Lower lobe of right lung (tissue), 2 donors: ENCODE measurements around the gene CRIP1. TPM values are rescaled to one million over a fixed set of nuclear protein-coding genes. Genes with fewer than 3 reads are reported as not detected.

Experiments used
- ATAC-seq, 2 donors: fragments of 200-7000 bp; cut with Tn5 transposase; one replicate each; pipeline ENCODE4 v1.9.1; 2020 to 2022; ENCODE audit warnings: mild to moderate bottlenecking in 2 of 2, moderate library complexity in 2 of 2
- DNase-seq: peaks from one replicate; pipeline ENCODE4 v3.0.0-alpha.2; 2020
- H3K27ac ChIP-seq: fragments of 200-600 bp; one replicate; pipeline ENCODE4 v1.8.0; 2022
- H3K27me3 ChIP-seq: fragments of 200-600 bp; one replicate; pipeline ENCODE4 v1.8.0; 2022; ENCODE audit warnings: low read depth
- H3K36me3 ChIP-seq: fragments of 200-600 bp; one replicate; pipeline ENCODE4 v1.8.0; 2022; ENCODE audit warnings: mild to moderate bottlenecking
- H3K4me1 ChIP-seq: fragments of 200-600 bp; one replicate; pipeline ENCODE4 v1.8.0; 2022
- H3K4me3 ChIP-seq: fragments of 200-600 bp; one replicate; pipeline ENCODE4 v1.8.0; 2022; ENCODE audit warnings: mild to moderate bottlenecking
- H3K9me3 ChIP-seq: fragments of 200-600 bp; one replicate; pipeline ENCODE4 v1.8.0; 2022
- intact Hi-C: fragments of 100-400 bp; cut with DNase I; formaldehyde crosslinking; loops from one replicate; pipeline ENCODE4 v1.11.0; 2022
- total RNA-seq: library from RNA; stranded (reverse); fragmentation: NEBNext Ultra II Directional; extraction: Animal tissue kit (Norgen Biotek cat#: 25700); gene quantifications from one replicate; pipeline ENCODE4 v1.2.1, GENCODE V29; 2021
- TF ChIP-seq, protein P1 (sequence below): fragments of 200-600 bp; IDR thresholded peaks from one replicate; pipeline ENCODE4 v1.8.0; 2022; ENCODE audit warnings: antibody characterized with exemption, mild to moderate bottlenecking
- donor health status: DM: no; HTN: yes; CAD: no; lungs with severe emphysema.

The CRIP1 gene
- total RNA-seq, 1 donor from 2014 or later = 237 TPM

DNA sequence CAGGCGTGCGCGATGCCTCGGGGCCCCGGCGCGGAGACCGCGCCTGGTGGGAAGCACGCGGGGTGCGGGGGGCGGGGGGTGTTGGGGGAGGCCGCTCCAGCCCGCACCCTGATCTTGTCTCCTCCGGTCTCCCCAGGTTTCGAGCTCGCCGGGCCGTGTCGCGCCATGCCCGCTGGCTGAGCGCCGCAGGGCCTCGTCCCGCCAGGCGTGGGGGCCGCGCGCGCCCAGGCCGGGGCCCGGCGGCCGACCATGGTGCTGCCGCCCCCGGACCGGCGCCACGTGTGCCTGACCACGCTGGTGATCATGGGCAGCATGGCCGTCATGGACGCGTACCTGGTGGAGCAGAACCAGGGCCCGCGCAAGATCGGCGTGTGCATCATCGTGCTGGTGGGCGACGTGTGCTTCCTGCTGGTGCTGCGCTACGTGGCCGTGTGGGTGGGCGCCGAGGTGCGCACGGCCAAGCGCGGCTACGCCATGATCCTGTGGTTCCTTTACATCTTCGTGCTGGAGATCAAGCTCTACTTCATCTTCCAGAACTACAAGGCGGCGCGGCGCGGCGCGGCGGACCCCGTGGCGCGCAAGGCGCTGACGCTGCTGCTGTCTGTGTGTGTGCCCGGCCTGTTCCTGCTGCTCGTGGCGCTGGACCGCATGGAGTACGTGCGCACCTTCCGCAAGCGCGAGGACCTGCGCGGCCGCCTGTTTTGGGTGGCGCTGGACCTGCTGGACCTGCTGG, 42.1 kb downstream of the CRIP1 start:
- peaks cover 32% of the 10 kb centered on the region for H3K27me3 ChIP-seq
- no peak overlapping the region for H3K27ac ChIP-seq
- intact Hi-C loops = no loop called here
- H3K9me3 ChIP-seq = no peaks in the 10 kb centered on the region
- peak; percentile 52 for DNase-seq
- peak in 1 of 2 donors; percentile 3 for ATAC-seq
- TF ChIP-seq, protein P1, sequence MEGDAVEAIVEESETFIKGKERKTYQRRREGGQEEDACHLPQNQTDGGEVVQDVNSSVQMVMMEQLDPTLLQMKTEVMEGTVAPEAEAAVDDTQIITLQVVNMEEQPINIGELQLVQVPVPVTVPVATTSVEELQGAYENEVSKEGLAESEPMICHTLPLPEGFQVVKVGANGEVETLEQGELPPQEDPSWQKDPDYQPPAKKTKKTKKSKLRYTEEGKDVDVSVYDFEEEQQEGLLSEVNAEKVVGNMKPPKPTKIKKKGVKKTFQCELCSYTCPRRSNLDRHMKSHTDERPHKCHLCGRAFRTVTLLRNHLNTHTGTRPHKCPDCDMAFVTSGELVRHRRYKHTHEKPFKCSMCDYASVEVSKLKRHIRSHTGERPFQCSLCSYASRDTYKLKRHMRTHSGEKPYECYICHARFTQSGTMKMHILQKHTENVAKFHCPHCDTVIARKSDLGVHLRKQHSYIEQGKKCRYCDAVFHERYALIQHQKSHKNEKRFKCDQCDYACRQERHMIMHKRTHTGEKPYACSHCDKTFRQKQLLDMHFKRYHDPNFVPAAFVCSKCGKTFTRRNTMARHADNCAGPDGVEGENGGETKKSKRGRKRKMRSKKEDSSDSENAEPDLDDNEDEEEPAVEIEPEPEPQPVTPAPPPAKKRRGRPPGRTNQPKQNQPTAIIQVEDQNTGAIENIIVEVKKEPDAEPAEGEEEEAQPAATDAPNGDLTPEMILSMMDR = no peak
- H3K4me1 ChIP-seq = peaks cover 33% of the 10 kb centered on the region
- peak overlapping the region; percentile 75 for H3K4me3 ChIP-seq
- no peaks in the 10 kb centered on the region for H3K36me3 ChIP-seq

DNA sequence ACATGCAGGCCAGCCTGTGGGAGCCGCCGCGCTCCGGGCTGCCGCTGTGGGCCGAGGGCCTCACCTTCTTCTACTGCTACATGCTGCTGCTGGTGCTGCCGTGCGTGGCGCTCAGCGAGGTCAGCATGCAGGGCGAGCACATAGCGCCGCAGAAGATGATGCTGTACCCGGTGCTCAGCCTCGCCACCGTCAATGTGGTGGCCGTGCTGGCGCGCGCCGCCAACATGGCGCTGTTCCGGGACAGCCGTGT, 42.6 kb downstream of the CRIP1 start:
- Histone ChIP-seq H3K9me3 (no peaks in the 10 kb centered on the region), H3K4me3 (peak overlapping the region; percentile 75), H3K36me3 (no peaks in the 10 kb centered on the region), H3K27ac (no peak overlapping the region), H3K4me1 (peaks cover 33% of the 10 kb centered on the region), H3K27me3 (peaks cover 32% of the 10 kb centered on the region)
- ATAC-seq (no peak), DNase-seq (no peak)
- TF ChIP-seq, protein P1 = no peak
- intact Hi-C loops = no loop called here

DNA sequence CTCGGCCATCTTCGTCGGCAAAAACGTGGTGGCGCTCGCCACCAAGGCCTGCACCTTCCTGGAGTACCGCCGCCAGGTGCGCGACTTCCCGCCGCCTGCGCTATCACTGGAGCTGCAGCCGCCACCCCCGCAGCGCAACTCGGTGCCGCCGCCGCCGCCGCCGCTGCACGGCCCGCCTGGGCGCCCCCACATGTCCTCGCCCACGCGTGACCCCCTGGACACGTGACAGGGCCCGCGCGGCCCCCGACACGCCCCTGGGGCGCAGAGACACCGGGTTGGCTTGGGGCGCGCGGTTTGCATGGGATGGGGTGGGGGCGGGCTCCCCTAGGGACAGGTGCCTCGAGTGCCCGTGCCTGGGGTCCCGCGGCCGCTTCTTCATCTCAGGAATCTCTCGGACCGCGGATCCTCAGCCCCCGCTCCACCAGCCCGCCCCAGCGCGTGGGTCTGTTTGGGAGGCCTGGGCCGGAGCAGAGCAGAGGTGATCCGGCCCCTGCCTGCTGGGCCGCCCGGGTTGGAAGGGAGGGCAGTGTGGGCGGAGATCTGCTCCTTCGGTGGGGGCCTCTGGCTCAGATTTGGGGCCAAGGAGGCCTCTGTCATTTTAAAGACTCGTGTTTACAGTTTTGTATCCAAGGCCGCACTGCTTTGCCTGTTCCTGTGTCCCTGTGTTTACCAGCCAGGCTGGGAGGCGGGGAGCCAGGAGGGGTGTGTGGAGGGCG, 43.0 kb downstream of the CRIP1 start:
- Histone ChIP-seq H3K27ac (peak overlapping the region; percentile 18), H3K4me1 (peaks cover 33% of the 10 kb centered on the region), H3K27me3 (peaks cover 32% of the 10 kb centered on the region), H3K4me3 (peak overlapping the region; percentile 75), H3K36me3 (no peaks in the 10 kb centered on the region), H3K9me3 (no peaks in the 10 kb centered on the region)
- peak; percentile 51 for DNase-seq
- TF ChIP-seq, protein P1 = no peak
- ATAC-seq = no peak
- intact Hi-C loops = no loop called here

DNA sequence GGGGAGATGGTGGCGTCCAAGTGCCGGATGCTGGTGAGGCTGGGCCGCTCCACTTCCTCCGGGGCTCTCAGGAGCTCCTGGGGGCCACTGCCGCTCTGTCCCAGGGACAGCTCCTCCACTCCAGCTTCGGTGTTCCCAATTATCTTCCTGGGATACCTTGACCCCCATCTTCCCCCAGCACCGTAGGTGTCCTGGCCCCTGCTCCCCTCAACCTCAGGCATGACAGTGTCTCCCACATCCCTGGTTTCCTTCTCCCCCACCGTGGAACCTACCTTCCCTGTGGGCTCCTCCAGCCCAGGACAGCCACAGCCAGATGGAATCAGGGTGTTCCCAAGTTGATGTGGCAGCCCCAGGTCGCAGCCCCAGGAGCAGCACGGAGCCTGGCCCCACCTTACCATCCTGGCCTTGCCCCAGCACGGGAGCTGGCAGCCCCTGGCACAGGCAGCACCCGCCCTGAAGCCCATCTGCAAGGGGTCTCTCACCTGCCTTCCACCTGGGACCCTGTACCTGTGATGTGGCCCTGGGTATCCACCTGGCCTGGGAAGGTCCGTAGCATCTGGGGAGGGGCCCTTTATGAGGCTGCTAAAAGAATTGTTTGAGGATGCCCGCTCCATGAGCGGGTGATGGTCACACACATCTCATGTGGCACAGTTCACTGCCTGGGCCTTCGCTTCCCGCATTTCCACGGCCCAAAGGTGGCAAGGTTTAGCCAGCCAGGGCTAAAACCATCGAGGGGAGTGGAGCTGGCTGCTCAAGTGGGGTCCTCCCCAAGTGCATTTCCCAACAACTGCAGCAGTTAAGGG, 43.8 kb downstream of the CRIP1 start:
- Histone ChIP-seq H3K36me3 (no peaks in the 10 kb centered on the region), H3K27me3 (peaks cover 32% of the 10 kb centered on the region), H3K4me3 (no peak overlapping the region), H3K4me1 (peaks cover 33% of the 10 kb centered on the region), H3K27ac (no peak overlapping the region), H3K9me3 (no peaks in the 10 kb centered on the region)
- TF ChIP-seq, protein P1 = no peak
- no peak for DNase-seq
- ATAC-seq = no peak
- intact Hi-C loops = no loop called here

DNA sequence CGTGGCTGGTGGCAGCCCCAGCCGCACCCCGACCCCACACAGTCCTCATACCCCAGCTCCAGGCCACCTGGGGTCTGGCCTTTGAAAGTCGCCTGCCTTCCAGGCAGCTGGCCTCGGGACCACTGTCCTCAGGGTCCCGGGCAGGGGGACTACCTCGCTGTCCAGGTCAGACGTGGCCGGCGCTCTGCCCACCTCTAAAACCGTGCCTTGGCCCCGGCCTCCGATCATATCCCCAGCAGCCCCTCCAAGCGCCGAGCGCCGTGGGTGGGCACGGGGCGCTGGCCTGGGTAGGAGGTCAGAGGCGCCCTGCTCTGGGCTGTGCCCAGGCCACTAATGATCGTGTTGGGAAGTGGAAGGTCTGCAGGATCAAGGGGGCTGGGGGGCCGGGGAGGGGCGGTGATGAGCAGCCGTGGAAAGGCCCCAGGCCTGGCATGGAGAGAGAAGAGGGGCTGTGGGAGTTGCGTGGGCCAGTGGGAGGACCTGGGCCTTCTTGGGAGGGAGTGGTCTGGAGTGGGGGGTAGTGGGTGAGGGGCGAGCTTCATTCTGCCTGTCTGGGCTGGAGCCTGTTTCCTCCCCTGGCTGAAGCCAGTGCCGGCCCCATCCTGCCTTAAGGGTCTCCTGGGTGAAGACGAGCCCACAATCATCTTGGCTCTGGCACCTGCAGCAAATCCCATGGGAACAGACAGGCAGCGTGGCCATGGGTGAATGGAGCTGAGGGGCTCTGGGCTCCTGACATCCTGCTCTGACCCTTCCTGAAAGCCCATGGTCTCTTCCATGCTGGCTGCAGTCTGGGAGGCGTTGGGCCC, 44.6 kb downstream of the CRIP1 start:
- Histone ChIP-seq H3K27ac (no peak overlapping the region), H3K27me3 (peaks cover 39% of the 10 kb centered on the region), H3K36me3 (no peaks in the 10 kb centered on the region), H3K4me3 (no peak overlapping the region), H3K4me1 (peaks cover 33% of the 10 kb centered on the region), H3K9me3 (no peaks in the 10 kb centered on the region)
- ATAC-seq (no peak), DNase-seq (no peak)
- TF ChIP-seq, protein P1 = no peak
- intact Hi-C loops = no loop called here
